ENCODE measurements around the gene NRXN3. TPM values are rescaled to one million over a fixed set of nuclear protein-coding genes. Genes with fewer than 3 reads are reported as not detected.
"Not testable (repeated sequence)": the region's sequence is repeated elsewhere in the genome, so short reads cannot be mapped to it uniquely, and the experiment has no call there.

NRXN3 gene
- total and polyA plus RNA-seq, 4 donors = 21.9 to 73.4 (median 65.7) TPM

GRCh38 chr14:79767721-79768120, 1597.5 kb downstream of the NRXN3 start:
- not testable (repeated sequence) for H3K4me1 ChIP-seq (ENCODE audit: control insufficient read depth, insufficient read depth, low read length); DNase-seq (ENCODE audit: low read depth in 4 of 6, low spot score in 6 of 6); H3K27me3 ChIP-seq (ENCODE audit: control insufficient read depth, insufficient read depth, low read length); H3K36me3 ChIP-seq (ENCODE audit: control insufficient read depth, insufficient read depth, low read length); H3K4me3 ChIP-seq (ENCODE audit: low read depth, low read length); H3K27ac ChIP-seq (ENCODE audit: low read depth, low read length); H3K9me3 ChIP-seq (ENCODE audit: control insufficient read depth, insufficient read depth, low read length)
- 96% methylated on average over 9 of the region's 14 CpGs for WGBS (ENCODE audit: insufficient coverage)

DNA sequence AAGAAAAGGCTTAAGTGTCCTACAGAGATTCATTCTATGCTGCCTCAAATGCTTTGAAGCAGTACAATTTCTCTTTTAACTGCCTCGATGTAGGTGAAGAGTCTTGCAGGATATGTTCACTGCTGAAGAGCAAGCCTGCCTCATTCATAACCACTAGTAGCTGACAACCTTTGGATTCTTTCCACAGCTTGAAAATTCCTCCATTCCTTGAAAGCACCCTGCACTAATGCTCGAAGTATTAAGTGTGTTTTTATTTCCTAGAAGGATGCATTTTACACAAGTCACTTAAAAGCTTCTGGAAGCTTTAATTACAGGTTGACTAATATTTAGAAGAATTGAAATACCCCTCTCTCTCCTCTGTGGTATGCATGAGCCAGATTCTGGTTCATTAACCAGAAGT, 1611.7 kb downstream of the NRXN3 start:
- Histone ChIP-seq H3K27me3 (ENCODE audit: control insufficient read depth, insufficient read depth, low read length) (no peaks in the 10 kb centered on the region), H3K27ac (ENCODE audit: low read depth, low read length) (no peak overlapping the region), H3K36me3 (ENCODE audit: control insufficient read depth, insufficient read depth, low read length) (no peaks in the 10 kb centered on the region), H3K4me3 (ENCODE audit: low read depth, low read length) (no peak overlapping the region), H3K4me1 (ENCODE audit: control insufficient read depth, insufficient read depth, low read length) (no peaks in the 10 kb centered on the region), H3K9me3 (ENCODE audit: control insufficient read depth, insufficient read depth, low read length) (no peaks in the 10 kb centered on the region)
- peak in 1 of 6 donors; percentile 52 for DNase-seq (ENCODE audit: low read depth in 4 of 6, low spot score in 6 of 6)
- WGBS (ENCODE audit: insufficient coverage) = no CpG with 5 or more reads among the region's 2 CpGs

DNA sequence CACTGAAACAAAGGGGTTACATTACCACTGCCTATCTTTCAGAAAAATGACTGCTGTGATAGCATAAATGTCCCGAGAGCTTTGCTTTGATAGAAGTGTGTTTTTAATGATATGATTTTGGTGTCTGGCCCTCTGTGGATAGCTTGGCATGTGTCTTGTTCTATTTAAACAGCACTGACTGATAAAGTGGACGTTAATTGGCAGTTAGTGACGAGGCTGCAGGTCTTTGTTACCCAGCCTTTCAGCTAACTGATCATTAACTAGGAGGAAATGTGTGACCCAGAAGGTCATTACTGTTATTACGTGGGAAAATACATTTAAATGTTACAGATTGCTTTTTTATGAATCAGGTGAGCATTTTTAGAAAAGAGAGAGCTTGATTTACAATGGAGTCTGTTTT, 1612.9 kb downstream of the NRXN3 start:
- Histone ChIP-seq H3K27me3 (ENCODE audit: control insufficient read depth, insufficient read depth, low read length) (no peaks in the 10 kb centered on the region), H3K4me1 (ENCODE audit: control insufficient read depth, insufficient read depth, low read length) (no peaks in the 10 kb centered on the region), H3K27ac (ENCODE audit: low read depth, low read length) (no peak overlapping the region), H3K4me3 (ENCODE audit: low read depth, low read length) (no peak overlapping the region), H3K36me3 (ENCODE audit: control insufficient read depth, insufficient read depth, low read length) (no peaks in the 10 kb centered on the region), H3K9me3 (ENCODE audit: control insufficient read depth, insufficient read depth, low read length) (no peaks in the 10 kb centered on the region)
- 70% methylated on average over 1 of the region's 4 CpGs for WGBS (ENCODE audit: insufficient coverage)
- no peak for DNase-seq (ENCODE audit: low read depth in 4 of 6, low spot score in 6 of 6)

GRCh38 chr14:79786522-79786921, 1616.3 kb downstream of the NRXN3 start:
- no CpG with 5 or more reads among the region's 3 CpGs for WGBS (ENCODE audit: insufficient coverage)
- Histone ChIP-seq H3K4me1 (ENCODE audit: control insufficient read depth, insufficient read depth, low read length) (no peaks in the 10 kb centered on the region), H3K36me3 (ENCODE audit: control insufficient read depth, insufficient read depth, low read length) (no peaks in the 10 kb centered on the region), H3K4me3 (ENCODE audit: low read depth, low read length) (no peak overlapping the region), H3K9me3 (ENCODE audit: control insufficient read depth, insufficient read depth, low read length) (no peaks in the 10 kb centered on the region), H3K27me3 (ENCODE audit: control insufficient read depth, insufficient read depth, low read length) (no peaks in the 10 kb centered on the region), H3K27ac (ENCODE audit: low read depth, low read length) (no peak overlapping the region)
- DNase-seq (ENCODE audit: low read depth in 4 of 6, low spot score in 6 of 6) = peak in 4 of 6 donors; percentile 7 to 91 (median 23)

DNA sequence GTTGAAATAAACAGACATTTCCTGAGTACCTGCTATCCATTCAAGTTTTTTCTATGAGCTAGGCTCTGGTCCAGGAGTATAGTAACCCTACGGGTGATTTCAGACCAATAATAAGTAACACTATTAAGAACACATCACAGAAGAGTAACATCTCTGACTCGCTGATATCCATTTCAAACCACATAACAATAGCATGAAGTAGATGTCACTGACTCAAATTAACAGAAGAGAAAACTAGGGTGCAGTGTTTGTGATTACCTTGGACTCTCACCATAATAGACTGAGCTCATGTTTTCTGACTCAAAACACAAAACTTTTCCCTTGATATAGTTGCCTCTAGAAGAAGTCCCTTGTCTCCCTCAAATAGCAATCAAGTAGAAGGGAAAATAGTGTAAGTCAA, 1618.2 kb downstream of the NRXN3 start:
- no peak for DNase-seq (ENCODE audit: low read depth in 4 of 6, low spot score in 6 of 6)
- 100% methylated on average over 1 of the region's 2 CpGs for WGBS (ENCODE audit: insufficient coverage)
- Histone ChIP-seq H3K36me3 (ENCODE audit: control insufficient read depth, insufficient read depth, low read length) (no peaks in the 10 kb centered on the region), H3K27me3 (ENCODE audit: control insufficient read depth, insufficient read depth, low read length) (no peaks in the 10 kb centered on the region), H3K4me1 (ENCODE audit: control insufficient read depth, insufficient read depth, low read length) (no peaks in the 10 kb centered on the region), H3K9me3 (ENCODE audit: control insufficient read depth, insufficient read depth, low read length) (no peaks in the 10 kb centered on the region), H3K4me3 (ENCODE audit: low read depth, low read length) (no peak overlapping the region), H3K27ac (ENCODE audit: low read depth, low read length) (no peak overlapping the region)

DNA sequence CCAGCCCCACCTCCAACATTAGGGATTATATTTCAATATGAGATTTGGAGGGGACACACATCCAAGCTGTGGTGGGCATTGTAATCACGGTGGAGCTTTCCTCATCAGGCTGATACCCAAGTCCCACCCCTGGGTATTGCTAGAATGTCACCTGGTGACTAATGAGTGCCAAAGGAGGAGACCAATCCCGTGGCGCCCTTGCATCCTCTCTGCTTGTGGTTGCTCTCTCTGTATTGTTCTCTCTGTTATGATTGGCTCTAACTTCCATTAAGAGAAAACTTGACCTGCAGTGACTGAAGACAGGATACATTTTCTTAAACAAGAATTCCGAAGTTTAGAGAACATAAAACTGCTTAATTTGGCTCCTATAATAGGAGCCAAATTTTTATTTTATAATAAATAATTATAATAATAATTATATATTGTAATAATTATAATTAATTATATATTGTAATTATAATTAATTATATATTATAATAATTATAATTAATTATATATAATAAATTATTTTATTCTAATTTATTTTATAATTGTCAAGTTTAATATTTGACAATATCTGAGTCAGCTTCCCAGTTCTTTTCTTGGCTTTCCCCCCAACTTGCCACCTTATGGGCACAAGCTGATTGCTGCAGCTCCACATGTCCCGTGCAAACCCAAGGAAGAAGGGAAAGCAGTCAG, 1621.0 kb downstream of the NRXN3 start:
- H3K27ac ChIP-seq (ENCODE audit: low read depth, low read length) = no peak overlapping the region
- H3K4me3 ChIP-seq (ENCODE audit: low read depth, low read length) = no peak overlapping the region
- H3K36me3 ChIP-seq (ENCODE audit: control insufficient read depth, insufficient read depth, low read length) = no peaks in the 10 kb centered on the region
- H3K9me3 ChIP-seq (ENCODE audit: control insufficient read depth, insufficient read depth, low read length) = no peaks in the 10 kb centered on the region
- WGBS (ENCODE audit: insufficient coverage) = 85% methylated on average over 3 of the region's 5 CpGs
- H3K4me1 ChIP-seq (ENCODE audit: control insufficient read depth, insufficient read depth, low read length) = no peaks in the 10 kb centered on the region
- H3K27me3 ChIP-seq (ENCODE audit: control insufficient read depth, insufficient read depth, low read length) = no peaks in the 10 kb centered on the region
- no peak for DNase-seq (ENCODE audit: low read depth in 4 of 6, low spot score in 6 of 6)

DNA sequence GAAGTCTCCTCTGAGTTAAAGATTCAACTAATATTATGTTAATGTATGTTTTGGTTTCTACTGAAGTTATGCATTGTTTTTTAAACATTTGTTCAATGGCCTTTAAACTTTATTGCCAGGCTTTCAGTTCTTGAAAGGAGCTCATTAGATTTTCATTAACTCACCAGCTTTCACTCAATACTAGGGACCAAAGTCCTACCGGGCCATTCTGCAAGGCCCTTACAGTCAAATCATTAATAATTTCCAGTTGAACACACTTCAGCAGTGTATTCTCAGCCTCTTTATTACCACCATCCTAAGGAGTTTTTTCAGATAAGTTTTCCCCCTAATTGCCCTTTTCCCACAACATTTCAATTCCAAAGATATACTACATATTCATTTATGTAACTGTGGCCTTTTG, 1631.9 kb downstream of the NRXN3 start:
- Histone ChIP-seq H3K27ac (ENCODE audit: low read depth, low read length) (no peak overlapping the region), H3K27me3 (ENCODE audit: control insufficient read depth, insufficient read depth, low read length) (no peaks in the 10 kb centered on the region), H3K4me3 (ENCODE audit: low read depth, low read length) (no peak overlapping the region), H3K36me3 (ENCODE audit: control insufficient read depth, insufficient read depth, low read length) (no peaks in the 10 kb centered on the region), H3K9me3 (ENCODE audit: control insufficient read depth, insufficient read depth, low read length) (no peaks in the 10 kb centered on the region), H3K4me1 (ENCODE audit: control insufficient read depth, insufficient read depth, low read length) (no peaks in the 10 kb centered on the region)
- WGBS (ENCODE audit: insufficient coverage) = 29% methylated on average over 1 of the region's 1 CpG
- no peak for DNase-seq (ENCODE audit: low read depth in 4 of 6, low spot score in 6 of 6)

DNA sequence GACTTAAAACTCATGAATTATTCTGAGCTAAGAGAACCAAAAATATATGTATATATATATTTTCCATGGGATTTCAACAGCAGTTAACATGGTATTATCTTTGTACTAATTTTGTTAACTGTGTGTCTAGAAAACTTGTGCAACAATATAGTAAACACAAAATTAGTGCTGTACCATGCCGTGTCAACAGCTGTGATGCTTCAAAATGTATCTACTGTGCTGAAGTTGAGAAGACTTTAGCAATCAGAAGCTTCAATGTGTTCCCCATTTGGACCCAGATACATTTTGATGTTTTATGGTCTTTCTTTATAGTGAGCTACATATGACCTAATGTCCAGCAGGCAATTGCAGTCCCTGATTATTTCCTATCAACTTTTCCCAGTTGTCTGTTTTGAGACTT, 1635.5 kb downstream of the NRXN3 start:
- no peak for DNase-seq (ENCODE audit: low read depth in 4 of 6, low spot score in 6 of 6)
- Histone ChIP-seq H3K4me1 (ENCODE audit: control insufficient read depth, insufficient read depth, low read length) (no peaks in the 10 kb centered on the region), H3K36me3 (ENCODE audit: control insufficient read depth, insufficient read depth, low read length) (no peaks in the 10 kb centered on the region), H3K9me3 (ENCODE audit: control insufficient read depth, insufficient read depth, low read length) (no peaks in the 10 kb centered on the region), H3K27ac (ENCODE audit: low read depth, low read length) (no peak overlapping the region), H3K4me3 (ENCODE audit: low read depth, low read length) (no peak overlapping the region), H3K27me3 (ENCODE audit: control insufficient read depth, insufficient read depth, low read length) (no peaks in the 10 kb centered on the region)
- whole genome bisulfite sequencing (ENCODE audit: insufficient coverage) = no CpG with 5 or more reads among the region's 1 CpG

DNA sequence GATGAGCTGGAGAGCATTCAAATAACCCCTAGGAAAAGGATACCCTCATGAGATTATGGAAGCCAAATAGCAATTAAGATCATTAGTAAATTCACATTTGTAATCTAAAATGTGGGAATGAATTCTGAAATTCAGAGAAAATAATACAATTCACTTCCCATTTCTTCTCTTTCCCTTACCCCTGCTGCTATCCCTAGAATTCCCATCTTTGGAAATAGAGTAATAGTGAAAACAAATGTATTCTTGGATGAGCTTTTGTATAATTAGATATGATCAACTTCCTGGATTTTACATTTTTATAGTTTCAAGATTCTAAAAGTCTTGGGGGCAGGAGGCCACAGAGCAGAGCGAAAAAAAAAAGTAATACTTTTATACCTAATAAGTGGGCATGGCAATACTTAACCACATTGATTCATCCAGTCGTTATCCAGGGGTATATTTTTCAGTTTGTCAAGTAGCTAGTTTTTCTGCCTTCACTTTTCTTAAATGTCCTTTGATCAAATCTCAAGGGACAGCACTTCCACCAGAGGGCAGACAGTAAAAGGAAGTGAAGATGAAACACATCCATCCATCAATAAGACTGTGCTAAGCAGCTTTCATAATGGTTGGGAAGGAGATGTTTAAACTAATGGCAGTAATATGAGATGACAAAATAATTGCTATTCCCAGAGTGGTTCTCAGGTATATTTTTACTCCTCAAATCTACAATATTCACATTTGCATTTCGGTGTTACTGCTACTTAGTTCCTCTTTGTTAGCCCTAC, 1639.9 kb downstream of the NRXN3 start:
- H3K27ac ChIP-seq (ENCODE audit: low read depth, low read length) = no peak overlapping the region
- H3K27me3 ChIP-seq (ENCODE audit: control insufficient read depth, insufficient read depth, low read length) = no peaks in the 10 kb centered on the region
- no peak overlapping the region for H3K4me3 ChIP-seq (ENCODE audit: low read depth, low read length)
- WGBS (ENCODE audit: insufficient coverage) = 60% methylated on average over 1 of the region's 3 CpGs
- H3K36me3 ChIP-seq (ENCODE audit: control insufficient read depth, insufficient read depth, low read length) = no peaks in the 10 kb centered on the region
- no peaks in the 10 kb centered on the region for H3K4me1 ChIP-seq (ENCODE audit: control insufficient read depth, insufficient read depth, low read length)
- H3K9me3 ChIP-seq (ENCODE audit: control insufficient read depth, insufficient read depth, low read length) = no peaks in the 10 kb centered on the region
- DNase-seq (ENCODE audit: low read depth in 4 of 6, low spot score in 6 of 6) = no peak
